IPS DF 6.9 (cell line): ENCODE results near the gene TBC1D1.

Experiments used
- DNase-seq: peaks from one replicate; pipeline ENCODE4 v3.0.0-alpha.2; 2013; ENCODE audit warnings: low read depth, low spot score
- H3K27ac ChIP-seq: one replicate; pipeline ENCODE4 v1.5.1; 2013; ENCODE audit warnings: low read length, control low read depth
- H3K27me3 ChIP-seq: 2 replicates; pipeline ENCODE4 v1.6.1; 2013; ENCODE audit warnings: mild to moderate bottlenecking, low read length; ENCODE audit not compliant: control insufficient read depth, insufficient read depth
- H3K36me3 ChIP-seq: 2 replicates; pipeline ENCODE4 v1.6.1; 2013; ENCODE audit warnings: low read length; ENCODE audit not compliant: control insufficient read depth, insufficient read depth
- H3K4me1 ChIP-seq: 2 replicates; pipeline ENCODE4 v1.6.1; 2013; ENCODE audit warnings: low read length; ENCODE audit not compliant: control insufficient read depth, insufficient read depth
- H3K4me3 ChIP-seq: 2 replicates; pipeline ENCODE4 v1.5.1; 2013; ENCODE audit warnings: mild to moderate bottlenecking, low read length
- H3K9me3 ChIP-seq: 2 replicates; pipeline ENCODE4 v1.6.1; 2013; ENCODE audit warnings: low read length, inconsistent platforms; ENCODE audit not compliant: control insufficient read depth, insufficient read depth
- WGBS: extraction: QIAGEN DNeasy Blood & Tissue Kit; methylation state at CpG from one replicate; pipeline ENCODE4 v1.1.7; 2013; ENCODE audit warnings: mixed read lengths, missing lambda C conversion rate; ENCODE audit not compliant: insufficient read length, insufficient coverage; 5-methylcytosine and 5-hydroxymethylcytosine counted together

The TBC1D1 gene

GRCh38 chr4:37999965-38000364 lies 109.1 kb downstream of the TBC1D1 start:
- WGBS = no CpG with 5 or more reads among the region's 3 CpGs
- Histone ChIP-seq H3K36me3 (no peaks in the 10 kb centered on the region), H3K4me3 (no peak overlapping the region), H3K27me3 (no peaks in the 10 kb centered on the region), H3K9me3 (no peaks in the 10 kb centered on the region), H3K27ac (no peak overlapping the region), H3K4me1 (peaks cover 7% of the 10 kb centered on the region; the same call in 1 of the 2 replicates)
- no peak for DNase-seq

- Histone ChIP-seq H3K36me3 (no peaks in the 10 kb centered on the region), H3K27ac (no peak overlapping the region), H3K9me3 (no peaks in the 10 kb centered on the region), H3K4me3 (no peak overlapping the region), H3K4me1 (peaks cover 11% of the 10 kb centered on the region; the same call in 1 of the 2 replicates), H3K27me3 (no peaks in the 10 kb centered on the region)
- no CpG with 5 or more reads among the region's 3 CpGs for WGBS
- peak; percentile 27 for DNase-seq
Measured at GRCh38 chr4:38001927-38002326, 111.0 kb downstream of the TBC1D1 start.

GRCh38 chr4:38002451-38003071 lies 111.7 kb downstream of the TBC1D1 start:
- WGBS = no CpG with 5 or more reads among the region's 3 CpGs
- Histone ChIP-seq H3K4me1 (peaks cover 11% of the 10 kb centered on the region; the same call in 1 of the 2 replicates), H3K9me3 (no peaks in the 10 kb centered on the region), H3K4me3 (no peak overlapping the region), H3K36me3 (no peaks in the 10 kb centered on the region), H3K27ac (no peak overlapping the region), H3K27me3 (no peaks in the 10 kb centered on the region)
- no peak for DNase-seq

- H3K27me3 ChIP-seq = no peaks in the 10 kb centered on the region
- no peak for DNase-seq
Measured at GRCh38 chr4:38003102-38003501, 112.2 kb downstream of the TBC1D1 start.

GRCh38 chr4:38003628-38004027 lies 112.7 kb downstream of the TBC1D1 start:
- DNase-seq = no peak
- no peak overlapping the region for H3K4me3 ChIP-seq
- H3K36me3 ChIP-seq = no peaks in the 10 kb centered on the region
- no peak overlapping the region for H3K27ac ChIP-seq
- peaks cover 11% of the 10 kb centered on the region; the same call in 1 of the 2 replicates for H3K4me1 ChIP-seq
- H3K9me3 ChIP-seq = no peaks in the 10 kb centered on the region
- no CpG with 5 or more reads among the region's 1 CpG for WGBS
- no peaks in the 10 kb centered on the region for H3K27me3 ChIP-seq

More at GRCh38 chr4:38003102-38003501, 112.2 kb downstream of the TBC1D1 start:
- Histone ChIP-seq H3K27ac (no peak overlapping the region), H3K36me3 (no peaks in the 10 kb centered on the region), H3K4me1 (peaks cover 11% of the 10 kb centered on the region; the same call in 1 of the 2 replicates), H3K9me3 (no peaks in the 10 kb centered on the region), H3K4me3 (no peak overlapping the region)
- no CpG with 5 or more reads among the region's 3 CpGs for WGBS

GRCh38 chr4:38004062-38004461 lies 113.2 kb downstream of the TBC1D1 start:
- no peaks in the 10 kb centered on the region for H3K36me3 ChIP-seq
- H3K27me3 ChIP-seq = no peaks in the 10 kb centered on the region
- DNase-seq = no peak
- H3K9me3 ChIP-seq = no peaks in the 10 kb centered on the region
- H3K4me3 ChIP-seq = no peak overlapping the region
- no peak overlapping the region for H3K27ac ChIP-seq
- H3K4me1 ChIP-seq = peaks cover 11% of the 10 kb centered on the region; the same call in 1 of the 2 replicates
- no CpG with 5 or more reads among the region's 3 CpGs for WGBS

- no peaks in the 10 kb centered on the region for H3K27me3 ChIP-seq
- no peaks in the 10 kb centered on the region for H3K36me3 ChIP-seq
- no CpG with 5 or more reads among the region's 6 CpGs for WGBS
- H3K27ac ChIP-seq = no peak overlapping the region
- peaks cover 9% of the 10 kb centered on the region; the same call in 1 of the 2 replicates for H3K4me1 ChIP-seq
- no peaks in the 10 kb centered on the region for H3K9me3 ChIP-seq
- no peak for DNase-seq
- H3K4me3 ChIP-seq = no peak overlapping the region
Measured at GRCh38 chr4:38004887-38005286, 114.0 kb downstream of the TBC1D1 start.

GRCh38 chr4:38005637-38006036 lies 114.8 kb downstream of the TBC1D1 start:
- Histone ChIP-seq H3K4me1 (peaks cover 9% of the 10 kb centered on the region; the same call in 1 of the 2 replicates), H3K27ac (no peak overlapping the region), H3K27me3 (no peaks in the 10 kb centered on the region), H3K4me3 (no peak overlapping the region), H3K36me3 (no peaks in the 10 kb centered on the region), H3K9me3 (no peaks in the 10 kb centered on the region)
- no peak for DNase-seq
- no CpG with 5 or more reads among the region's 3 CpGs for WGBS

GRCh38 chr4:38007645-38008044 lies 116.8 kb downstream of the TBC1D1 start:
- Histone ChIP-seq H3K4me1 (peaks cover 6% of the 10 kb centered on the region; the same call in 1 of the 2 replicates), H3K36me3 (no peaks in the 10 kb centered on the region), H3K27me3 (no peaks in the 10 kb centered on the region), H3K27ac (no peak overlapping the region), H3K4me3 (no peak overlapping the region), H3K9me3 (no peaks in the 10 kb centered on the region)
- DNase-seq = no peak
- no CpG with 5 or more reads among the region's 5 CpGs for WGBS

GRCh38 chr4:38008571-38009021 lies 117.7 kb downstream of the TBC1D1 start:
- no CpG with 5 or more reads among the region's 3 CpGs for WGBS
- no peaks in the 10 kb centered on the region for H3K27me3 ChIP-seq
- no peak for DNase-seq
- no peak overlapping the region for H3K4me3 ChIP-seq
- H3K4me1 ChIP-seq = peaks cover 6% of the 10 kb centered on the region; the same call in 1 of the 2 replicates
- H3K27ac ChIP-seq = no peak overlapping the region
- H3K9me3 ChIP-seq = no peaks in the 10 kb centered on the region
- no peaks in the 10 kb centered on the region for H3K36me3 ChIP-seq

- H3K9me3 ChIP-seq = no peaks in the 10 kb centered on the region
- H3K4me3 ChIP-seq = no peak overlapping the region
- no peak overlapping the region for H3K27ac ChIP-seq
- H3K4me1 ChIP-seq = peaks cover 6% of the 10 kb centered on the region; the same call in 1 of the 2 replicates
- H3K27me3 ChIP-seq = no peaks in the 10 kb centered on the region
- H3K36me3 ChIP-seq = no peaks in the 10 kb centered on the region
- no peak for DNase-seq
Measured at GRCh38 chr4:38009421-38009820, 118.5 kb downstream of the TBC1D1 start.
